GM21723 (cell line): Measurements from ENCODE around the gene TSPAN5.
"Not testable (repeated sequence)": the region's sequence is repeated elsewhere in the genome, so short reads cannot be mapped to it uniquely, and the experiment has no call there.

ENCODE experiments used
- ATAC-seq: cut with Tn5 transposase; IDR thresholded peaks from one replicate; pipeline ENCODE4 v1.9.1; 2021; ENCODE audit warnings: mild to moderate bottlenecking, moderate library complexity; ENCODE audit not compliant: unreplicated experiment

The TSPAN5 gene

DNA sequence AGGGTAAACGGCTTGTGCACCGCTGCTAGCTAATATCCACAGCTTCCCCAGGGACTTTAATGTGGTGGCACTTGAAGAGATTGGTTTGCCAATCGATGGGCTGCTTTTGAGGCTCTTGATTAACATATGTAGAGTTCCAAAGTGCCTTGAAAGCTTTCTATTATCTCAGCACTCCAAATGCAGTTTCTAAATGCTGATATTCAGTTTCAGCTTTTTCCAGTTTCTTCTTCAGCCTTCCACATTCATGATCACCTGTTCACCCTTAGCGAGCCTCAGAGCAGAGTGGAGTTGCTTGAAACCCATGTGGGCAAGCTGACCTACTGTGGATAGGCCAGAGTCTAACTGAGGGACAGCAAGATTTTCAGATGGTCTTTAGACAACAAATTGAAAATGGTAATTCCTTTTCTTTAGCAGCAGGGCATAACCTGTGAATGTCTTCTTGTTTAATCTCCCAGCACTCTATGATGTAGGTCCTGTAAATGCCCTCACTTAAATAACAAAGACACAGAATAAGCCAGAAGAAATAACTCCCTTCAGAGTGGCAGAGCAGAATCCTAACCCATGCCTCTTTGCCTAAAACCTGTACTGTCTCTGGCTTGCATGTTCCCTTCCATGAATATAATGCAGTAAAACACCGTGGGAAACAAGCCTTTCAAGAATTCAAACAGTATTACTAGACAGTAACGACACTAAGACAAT is 99.8 kb downstream of the TSPAN5 start:
- no peak for ATAC-seq

DNA sequence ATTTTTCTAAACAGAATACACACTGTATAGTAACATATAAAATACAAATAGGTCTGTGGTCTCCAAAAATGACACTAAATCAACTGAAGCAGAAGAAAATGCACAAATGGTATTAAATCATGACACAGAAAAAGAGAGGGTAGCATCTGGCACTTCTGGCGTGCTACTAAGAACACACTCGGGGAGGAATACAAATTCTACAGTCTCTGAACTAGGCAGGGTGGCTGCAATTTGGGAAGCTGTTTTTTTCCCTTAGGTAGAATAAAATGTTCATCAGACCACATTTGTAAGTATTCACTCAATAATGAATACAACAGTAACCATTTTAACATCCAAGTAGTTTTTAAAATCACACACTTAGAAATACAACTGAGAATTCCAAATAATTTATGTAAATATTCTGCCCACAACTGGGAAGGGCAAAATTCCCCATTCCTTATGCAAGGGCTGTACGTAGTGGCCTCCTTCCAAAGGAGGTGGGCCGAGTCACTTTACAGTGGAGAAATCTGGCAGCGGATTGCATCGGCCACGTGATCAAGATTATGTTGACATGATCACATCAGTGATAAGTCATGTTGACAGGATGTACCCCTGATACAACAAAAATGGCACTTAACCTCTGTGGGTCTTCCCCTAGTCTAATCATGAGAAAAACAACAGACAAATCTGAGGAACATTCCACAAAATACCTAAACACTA is 101.1 kb downstream of the TSPAN5 start:
- no peak for ATAC-seq

DNA sequence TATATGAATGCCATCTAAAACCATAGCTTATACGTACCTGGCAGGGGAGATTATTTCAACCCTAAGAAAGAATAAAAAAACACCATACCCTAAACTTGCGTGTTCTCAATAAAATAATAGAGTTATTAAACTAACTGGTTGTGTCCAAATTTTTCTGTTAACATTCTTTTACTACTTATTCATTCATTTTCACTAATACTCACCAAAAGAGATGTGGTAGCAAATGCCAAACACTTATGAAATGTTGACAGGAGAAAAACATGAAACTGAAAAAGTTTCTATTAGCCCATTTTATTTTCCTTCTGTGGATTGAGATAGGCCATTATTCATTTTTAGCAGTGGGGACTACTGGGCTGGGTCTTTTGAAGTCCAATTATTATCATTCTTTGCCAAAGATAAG is 102.0 kb downstream of the TSPAN5 start:
- no peak for ATAC-seq

DNA sequence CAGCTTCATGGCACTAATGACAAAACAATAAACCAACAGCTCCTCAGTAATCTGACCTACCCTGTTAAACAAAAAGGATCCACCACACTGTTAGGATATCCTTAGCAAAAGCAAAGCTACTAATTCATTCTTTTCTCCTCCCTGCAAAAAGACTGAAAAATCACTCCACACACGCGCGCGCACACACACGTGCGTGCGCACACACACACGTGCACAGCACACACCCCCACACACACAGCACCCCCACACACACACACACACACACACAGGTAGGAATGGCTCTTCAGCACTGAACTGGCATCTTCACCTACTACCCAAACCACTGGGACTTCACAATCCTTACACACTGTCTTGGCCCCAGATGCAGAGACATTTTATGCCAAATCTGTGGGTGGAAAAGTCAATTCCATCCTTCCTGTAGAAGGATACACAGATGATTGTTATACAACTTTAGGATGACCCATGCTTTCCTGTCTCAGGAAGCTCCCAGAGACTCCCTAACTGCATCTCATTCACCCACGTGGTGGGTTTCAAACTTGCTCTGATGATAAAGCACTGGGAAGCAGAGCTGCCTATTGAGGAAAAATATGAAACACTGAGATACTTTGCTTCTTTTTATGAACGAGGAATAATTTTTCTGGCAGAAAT is 102.5 kb downstream of the TSPAN5 start:
- ATAC-seq = no peak

DNA sequence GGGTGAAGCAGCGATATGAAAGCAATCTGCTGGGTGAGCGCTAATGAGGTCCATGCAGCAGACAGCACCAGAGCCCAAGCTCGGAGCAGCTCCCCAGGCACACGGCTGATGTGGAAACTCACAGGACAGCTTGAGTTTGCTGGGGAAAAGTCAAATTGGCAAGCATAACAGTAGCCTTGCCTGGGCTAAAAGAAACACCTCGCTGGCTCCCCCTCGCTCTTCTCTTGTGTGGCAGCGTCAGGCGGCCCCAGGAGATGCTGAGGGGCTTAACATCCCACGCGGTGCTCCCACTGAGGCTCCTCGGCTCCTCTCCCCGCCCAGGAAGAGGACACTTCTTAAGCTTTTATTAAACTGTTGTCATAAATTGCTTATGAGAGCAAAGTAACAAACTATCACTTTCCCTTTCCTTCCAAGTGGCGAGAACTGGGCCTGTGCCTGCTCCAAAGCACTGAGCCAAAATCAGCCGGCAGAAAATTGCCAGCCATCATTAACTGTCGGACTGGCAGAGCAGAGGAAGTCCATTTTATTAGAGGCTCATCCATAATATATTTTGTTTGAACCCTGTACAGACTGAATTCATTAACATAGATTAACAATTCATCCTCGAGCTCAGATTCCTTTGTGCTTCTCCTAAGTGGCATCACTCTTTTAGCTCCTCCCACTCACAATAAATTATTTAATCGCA is 111.4 kb downstream of the TSPAN5 start:
- ATAC-seq = no peak

DNA sequence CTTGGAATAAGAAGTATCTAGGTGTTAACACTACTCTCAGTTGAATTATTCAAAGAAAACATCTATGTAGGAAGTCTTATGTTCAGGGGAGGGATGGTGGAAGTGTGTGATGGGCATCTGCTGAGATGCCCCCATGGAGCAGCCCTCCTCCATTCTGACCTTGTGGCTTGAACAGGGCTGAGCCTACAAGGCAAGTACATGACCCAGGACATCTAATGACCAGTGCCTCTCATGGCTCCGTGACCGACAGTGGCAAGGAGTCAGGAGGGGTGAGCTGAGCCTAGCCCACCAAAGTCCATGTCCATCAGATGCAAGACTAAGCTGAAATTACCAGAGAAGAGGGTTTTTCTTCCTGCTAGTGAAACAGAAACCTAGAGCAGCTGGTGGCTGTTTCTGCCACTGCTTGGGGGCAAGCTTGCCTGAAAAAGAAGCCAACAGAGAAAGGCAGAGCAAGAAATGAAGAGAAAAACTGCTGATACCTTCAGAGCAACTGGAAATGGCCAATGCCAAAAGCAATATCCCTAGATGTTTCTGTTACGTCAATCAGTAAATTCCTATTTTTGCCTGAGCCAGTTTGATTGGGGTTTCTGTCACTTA is 113.5 kb downstream of the TSPAN5 start:
- peak; percentile 55 for ATAC-seq

DNA sequence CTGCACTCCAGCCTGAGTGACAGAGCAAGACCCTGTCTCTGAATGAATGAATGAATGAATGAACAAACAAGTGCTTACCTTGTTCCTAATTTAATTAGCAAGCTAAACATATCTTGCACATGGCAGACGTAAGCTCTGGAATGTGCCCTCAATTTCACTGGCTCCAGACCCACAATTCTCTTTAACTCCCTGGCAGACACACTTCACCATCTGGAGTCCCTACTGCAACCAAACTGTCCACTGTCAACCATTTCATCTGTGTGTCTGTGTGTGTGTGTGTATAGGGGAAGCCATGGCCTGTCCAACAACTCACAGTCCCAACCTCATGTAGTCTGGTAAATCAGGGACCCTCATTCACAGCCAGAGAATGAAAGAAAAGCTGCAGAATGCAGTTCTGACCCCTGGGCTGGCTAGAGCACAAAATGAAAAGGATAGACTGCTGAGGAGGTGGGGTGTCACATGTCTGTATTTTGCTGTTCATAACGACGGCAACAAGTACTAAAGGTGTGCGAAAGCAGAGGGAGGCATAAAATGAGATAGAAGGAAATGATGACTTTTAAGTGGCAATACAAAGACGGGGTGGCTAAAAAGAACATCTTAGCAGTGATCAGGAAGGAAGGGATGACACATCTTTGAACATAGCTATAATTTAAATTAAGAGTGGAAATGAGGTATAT is 114.1 kb downstream of the TSPAN5 start:
- ATAC-seq = no peak

DNA sequence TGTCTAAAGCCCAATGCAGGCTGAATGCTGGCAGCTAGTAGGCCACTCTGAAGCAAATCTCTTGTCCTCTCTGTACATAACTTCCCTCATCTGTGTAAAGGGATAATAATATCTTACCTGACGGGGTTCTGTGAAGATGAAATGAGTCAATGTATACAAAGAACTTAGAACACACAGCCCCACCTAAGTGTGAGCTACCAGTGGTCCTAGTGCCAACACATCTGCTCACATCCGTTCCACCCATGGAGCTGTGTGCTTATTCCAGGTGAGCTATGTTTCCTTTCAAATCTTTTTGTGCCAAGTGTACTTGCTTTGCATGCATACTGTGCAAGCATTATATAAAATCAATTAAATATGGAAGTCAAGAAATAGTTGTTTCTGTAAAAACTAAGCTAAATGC is 116.4 kb downstream of the TSPAN5 start:
- ATAC-seq = no peak

DNA sequence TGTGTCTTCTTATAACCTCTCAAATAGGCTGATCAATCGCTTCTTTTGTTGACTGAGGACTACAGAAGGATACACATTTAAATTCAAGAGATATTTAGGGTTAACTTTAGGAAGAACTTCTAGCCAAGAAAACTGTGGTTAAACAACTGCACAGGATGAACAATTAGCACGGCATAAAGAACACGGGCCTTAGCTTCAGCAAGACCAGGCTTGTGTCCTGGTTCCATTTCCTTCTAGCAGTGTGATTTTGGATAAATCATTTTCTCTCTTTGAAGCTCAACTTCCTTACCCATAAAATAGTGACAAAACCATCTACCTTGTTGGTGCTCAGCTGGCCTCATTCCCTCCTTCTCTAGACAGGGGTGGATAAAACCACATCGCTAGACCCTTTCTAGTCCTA is 117.6 kb downstream of the TSPAN5 start:
- no peak for ATAC-seq

DNA sequence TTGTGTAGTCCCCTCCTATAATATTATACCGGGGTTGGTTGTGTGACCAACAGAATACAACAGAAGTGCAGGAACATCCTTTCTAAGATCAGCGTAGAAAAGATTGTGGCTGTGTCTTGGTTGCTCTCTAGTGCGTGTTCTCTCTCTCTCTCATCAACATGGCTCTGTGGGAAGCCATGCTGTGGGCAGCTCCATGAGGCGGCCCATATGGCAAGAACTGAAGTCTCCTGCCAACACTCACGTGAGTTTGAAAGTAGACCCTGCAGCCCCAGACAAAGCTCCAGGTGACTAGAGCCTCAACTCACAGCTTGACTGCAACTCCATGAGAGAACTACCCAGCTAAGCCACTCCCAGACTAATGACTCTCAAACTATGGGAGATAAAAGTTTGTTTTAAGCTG is 118.7 kb downstream of the TSPAN5 start:
- no peak for ATAC-seq

DNA sequence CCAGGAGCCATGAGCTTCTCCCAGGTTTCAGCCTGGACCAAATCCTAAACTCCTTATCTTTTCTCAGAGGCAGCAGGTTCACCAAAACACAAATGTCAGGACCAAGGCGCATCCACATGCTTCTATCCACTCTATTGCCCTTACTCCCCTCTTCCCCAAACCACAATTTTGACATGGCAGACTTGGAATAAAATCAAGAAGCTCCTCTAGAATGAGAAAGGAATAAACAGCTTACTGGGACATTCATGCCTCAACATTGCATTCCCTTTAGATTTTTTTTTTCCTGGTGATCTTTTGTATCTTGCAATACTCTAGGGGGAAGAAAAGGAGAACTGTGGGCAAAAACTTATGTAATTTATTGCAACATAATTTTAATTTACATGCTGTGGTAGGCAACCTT is 119.1 kb downstream of the TSPAN5 start:
- no peak for ATAC-seq

DNA sequence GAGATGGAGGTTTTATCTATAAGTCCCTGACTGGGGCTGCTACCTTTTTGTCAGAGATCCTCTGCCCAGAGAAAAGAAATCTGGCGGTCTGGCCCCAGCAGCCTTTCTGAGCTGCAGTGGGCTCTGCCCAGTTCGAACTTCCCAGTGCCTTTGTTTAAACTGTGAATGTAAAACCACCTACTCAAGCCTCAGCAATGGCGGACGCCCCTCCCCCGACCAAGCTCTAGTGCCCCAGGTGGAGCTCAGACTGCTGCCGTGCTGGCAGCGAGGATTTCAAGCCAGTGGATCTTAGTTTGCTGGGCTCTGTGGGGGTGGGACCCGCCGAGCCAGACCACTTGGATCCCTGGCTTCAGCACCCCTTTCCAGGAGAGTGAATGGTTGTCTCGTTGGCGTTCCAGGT is 121.8 kb downstream of the TSPAN5 start:
- no peak for ATAC-seq

DNA sequence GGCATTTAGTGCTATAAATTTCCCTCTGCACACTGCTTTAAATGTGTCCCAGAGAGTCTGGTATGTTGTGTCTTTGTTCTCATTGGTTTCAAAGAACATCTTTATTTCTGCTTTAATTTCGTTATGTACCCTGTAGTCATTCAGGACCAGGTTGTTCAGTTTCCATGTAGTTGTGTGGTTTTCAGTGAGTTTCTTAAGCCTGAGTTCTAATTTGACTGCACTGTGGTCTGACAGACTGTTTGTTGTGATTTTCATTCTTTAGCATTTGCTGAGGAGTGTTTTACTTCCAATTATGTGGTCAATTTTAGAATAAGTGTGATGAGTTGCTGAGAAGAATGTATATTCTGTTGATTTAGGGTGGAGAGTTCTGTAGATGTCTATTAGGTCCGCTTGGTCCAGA is 124.3 kb downstream of the TSPAN5 start:
- ATAC-seq = not testable (repeated sequence)

DNA sequence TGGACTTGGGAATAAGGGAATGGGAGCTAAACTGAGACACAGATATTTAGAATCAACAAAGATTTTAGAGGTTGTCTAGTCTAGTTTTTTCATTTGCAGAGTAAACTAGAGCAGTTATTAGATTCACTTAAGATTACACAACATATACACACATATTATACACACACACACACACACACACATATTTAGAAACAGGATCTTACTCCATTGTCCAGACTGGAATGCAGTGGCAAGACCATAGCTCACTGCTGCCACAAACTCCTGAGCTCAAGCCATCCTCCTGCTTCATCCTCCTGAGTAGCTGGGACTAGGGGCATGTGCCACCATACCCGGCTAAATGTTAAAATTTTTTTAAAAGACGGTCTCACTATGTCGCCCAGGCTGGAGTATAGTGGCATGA is 127.8 kb downstream of the TSPAN5 start:
- ATAC-seq = no peak

DNA sequence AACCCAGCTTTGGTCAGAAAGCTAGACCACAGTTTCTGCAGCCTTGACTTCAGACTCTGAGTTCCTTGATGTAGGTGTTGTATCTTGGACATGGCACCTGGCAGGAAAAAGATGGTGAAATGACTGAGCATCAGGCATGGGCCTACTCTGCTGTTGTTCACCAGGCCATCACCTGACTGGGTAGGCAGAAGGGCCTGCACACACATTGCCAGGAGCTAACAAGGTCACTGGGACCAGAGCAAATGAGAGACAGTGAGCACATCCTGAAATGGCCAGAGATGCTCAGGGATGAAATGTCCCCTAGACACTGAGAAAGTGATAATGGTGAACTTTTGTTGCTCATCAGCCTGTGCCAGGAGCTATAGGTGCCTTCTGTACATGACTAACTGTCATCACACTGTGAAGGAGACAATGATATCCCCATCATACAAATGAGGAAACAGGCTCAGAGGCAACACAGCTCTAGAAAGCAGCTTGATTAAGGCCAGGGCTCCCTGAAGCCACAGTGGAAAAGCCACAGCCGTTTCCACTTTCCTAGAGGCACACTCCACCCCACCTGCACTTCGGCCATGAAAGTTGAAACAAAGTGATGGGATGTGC is 128.3 kb downstream of the TSPAN5 start:
- no peak for ATAC-seq

DNA sequence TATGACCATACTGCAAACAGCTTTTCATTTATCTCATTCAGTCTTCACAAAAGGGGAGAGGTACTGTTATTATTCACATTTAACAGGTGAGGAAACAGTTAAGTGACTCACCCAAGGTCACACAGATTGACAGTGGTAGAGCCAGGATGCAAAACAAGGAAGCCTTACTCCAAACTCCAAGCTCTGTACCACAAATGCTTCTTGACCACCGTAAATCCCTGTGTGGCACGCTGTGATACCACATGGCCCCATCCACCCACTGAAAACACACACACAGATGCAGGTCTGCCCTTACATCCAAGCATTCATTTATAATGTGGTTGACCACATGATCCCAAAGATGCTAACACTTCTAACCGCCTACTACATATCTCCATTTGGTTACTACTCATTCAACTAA is 129.5 kb downstream of the TSPAN5 start:
- ATAC-seq = no peak

DNA sequence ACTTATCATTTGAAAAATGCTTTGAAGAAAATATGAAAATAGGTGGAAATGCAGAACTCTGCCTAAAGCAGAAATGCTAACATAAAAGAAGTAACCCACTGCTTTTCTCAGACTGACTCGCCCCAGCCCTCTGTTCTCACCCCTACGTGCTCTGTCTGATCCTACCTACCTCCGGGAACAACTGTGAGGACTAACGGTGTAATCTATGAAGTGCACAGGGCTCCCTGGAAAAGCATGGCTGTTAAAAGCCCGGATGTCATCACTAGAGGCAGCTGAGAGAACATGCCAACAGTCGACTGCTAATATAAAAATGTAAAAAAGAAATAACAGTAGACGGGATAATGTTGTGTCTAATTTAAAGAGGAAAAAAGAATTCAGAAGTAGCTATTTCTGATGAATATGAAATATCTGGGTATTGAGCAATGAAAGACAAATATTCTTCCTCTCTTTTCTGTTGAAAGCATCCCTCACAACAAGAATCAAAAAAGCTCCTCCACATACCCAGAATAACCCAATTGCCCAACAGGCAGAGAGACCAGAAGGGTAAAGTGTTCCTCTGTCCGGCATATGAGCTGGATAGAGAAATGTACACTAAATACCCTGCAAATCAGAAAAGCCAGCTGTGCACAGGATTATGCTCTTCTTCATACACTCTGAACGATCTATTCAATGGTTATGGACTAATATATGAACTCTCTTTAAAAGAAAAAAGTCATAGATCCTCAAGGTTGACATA is 130.7 kb downstream of the TSPAN5 start:
- no peak for ATAC-seq

DNA sequence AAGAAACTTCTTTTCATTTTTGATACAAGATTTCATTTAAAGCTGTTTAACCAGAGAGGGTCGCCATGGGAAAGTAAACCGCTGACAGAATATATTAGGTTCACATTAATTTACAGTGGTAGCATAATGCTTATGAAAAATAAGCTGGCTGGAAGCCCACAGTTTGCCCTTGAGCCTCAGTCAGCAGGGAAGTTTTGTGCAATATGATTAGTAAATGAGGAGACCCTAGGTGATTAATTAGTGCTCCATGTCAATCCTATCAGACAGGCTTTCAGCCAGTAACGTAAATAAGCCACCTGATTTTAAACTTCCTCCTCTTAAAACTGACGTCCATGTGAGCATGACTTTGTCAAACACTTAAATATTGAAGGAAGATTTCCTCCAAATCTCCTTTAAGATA is 134.2 kb downstream of the TSPAN5 start:
- no peak for ATAC-seq

DNA sequence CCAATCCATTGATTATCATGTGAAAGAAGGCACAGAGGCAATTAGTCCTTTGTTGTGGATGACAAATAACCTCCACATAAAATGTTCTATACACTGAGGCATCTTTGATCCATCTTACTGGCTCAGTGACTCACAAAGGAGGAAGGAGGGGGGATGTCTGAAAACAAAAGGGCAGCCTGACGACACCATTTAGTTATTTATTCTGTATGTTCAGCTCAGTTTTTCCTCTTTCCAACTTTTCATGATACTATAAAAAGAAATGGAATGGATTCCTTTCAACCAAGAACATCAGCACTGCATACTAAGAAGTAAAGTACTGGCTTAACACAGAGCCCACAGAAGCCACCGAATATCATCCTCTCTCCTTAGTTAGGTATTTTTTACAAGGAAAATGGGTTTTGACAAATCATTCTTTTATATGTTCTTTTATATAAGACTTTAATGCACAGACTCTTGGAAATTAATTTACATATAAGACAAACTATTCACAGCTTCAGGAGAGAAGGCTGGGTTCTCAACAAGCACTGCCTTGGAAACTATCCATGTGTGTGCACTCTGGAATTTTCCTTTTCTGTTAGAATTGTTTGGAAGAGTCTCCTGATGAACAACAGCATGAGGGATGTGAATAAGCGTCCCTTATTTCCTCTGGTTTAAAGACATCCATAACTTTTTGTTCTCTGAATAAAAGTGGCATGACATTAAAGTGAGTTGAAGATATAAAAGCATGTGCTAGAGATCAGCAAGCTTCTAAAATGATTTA is 135.6 kb downstream of the TSPAN5 start:
- no peak for ATAC-seq
